Measurements from ENCODE around the gene SMKR1. TPM values are rescaled to one million over a fixed set of nuclear protein-coding genes. Genes with fewer than 3 reads are reported as not detected.

Gene SMKR1
- polyA plus RNA-seq, 3 donors = not detected

DNA sequence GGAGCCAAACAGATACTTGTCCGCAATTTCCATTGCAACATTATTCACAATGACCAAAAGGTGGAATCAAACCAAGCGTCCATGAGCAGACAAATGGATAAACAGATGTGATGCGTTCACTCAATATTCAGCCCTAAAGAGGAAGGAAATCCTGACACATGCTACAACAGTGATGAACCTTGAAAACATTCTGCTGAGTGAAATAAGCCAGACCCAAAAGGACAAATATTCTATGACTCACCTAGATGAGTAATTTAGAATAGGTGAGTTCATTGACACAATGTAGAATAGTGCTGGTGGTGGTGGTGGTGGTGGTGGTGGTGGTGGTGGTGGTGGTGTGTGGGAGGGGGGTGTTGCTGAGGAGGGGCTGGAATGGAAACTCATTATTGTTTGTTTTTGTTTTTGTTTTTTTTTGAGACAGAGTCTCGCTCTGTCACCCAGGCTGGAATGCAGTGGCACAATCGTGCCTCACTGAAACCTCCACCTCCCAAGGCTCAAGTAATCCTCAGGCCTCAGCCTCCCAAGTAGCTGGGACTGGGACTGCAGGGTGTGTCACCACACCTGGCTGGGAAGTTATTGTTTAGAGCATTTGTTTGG lies 28.6 kb downstream of the SMKR1 start:
- no peaks in the 10 kb centered on the region for H3K9me3 ChIP-seq (replicated peaks in 1 of 2; ENCODE audit: control insufficient read depth in 1 of 2, insufficient read depth in 1 of 2, low read length in 2 of 2)
- no peak overlapping the region for H3K27ac ChIP-seq (ENCODE audit: low read depth in 1 of 2, low read length in 2 of 2)
- WGBS (ENCODE audit: insufficient coverage) = no CpG with 5 or more reads among the region's 5 CpGs
- TF ChIP-seq, protein P1, sequence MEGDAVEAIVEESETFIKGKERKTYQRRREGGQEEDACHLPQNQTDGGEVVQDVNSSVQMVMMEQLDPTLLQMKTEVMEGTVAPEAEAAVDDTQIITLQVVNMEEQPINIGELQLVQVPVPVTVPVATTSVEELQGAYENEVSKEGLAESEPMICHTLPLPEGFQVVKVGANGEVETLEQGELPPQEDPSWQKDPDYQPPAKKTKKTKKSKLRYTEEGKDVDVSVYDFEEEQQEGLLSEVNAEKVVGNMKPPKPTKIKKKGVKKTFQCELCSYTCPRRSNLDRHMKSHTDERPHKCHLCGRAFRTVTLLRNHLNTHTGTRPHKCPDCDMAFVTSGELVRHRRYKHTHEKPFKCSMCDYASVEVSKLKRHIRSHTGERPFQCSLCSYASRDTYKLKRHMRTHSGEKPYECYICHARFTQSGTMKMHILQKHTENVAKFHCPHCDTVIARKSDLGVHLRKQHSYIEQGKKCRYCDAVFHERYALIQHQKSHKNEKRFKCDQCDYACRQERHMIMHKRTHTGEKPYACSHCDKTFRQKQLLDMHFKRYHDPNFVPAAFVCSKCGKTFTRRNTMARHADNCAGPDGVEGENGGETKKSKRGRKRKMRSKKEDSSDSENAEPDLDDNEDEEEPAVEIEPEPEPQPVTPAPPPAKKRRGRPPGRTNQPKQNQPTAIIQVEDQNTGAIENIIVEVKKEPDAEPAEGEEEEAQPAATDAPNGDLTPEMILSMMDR (IDR thresholded peaks at IDR 0.05) = no peak
- H3K36me3 Mint-ChIP-seq = no peaks in the 10 kb centered on the region
- H3K27me3 Mint-ChIP-seq (ENCODE audit: low read depth in 3 of 3) = peaks cover 2 to 4% (median 2%) of the 10 kb centered on the region in 3 donors
- no peak overlapping the region for H2AFZ ChIP-seq (ENCODE audit: insufficient read depth, low read depth, low read length, poor library complexity, severe bottlenecking)
- peak; percentile 25 to 78 (median 62) for DNase-seq
- peaks cover 10% of the 10 kb centered on the region for H3K4me1 Mint-ChIP-seq
- no peak overlapping the region for H3K4me3 Mint-ChIP-seq
- H3K4me3 ChIP-seq (replicated peaks in 1 of 3; ENCODE audit: low read depth in 2 of 3, low read length in 3 of 3) = no peak overlapping the region
- no peaks in the 10 kb centered on the region for H3K79me2 ChIP-seq (ENCODE audit: insufficient read depth, low read length)
- no peaks in the 10 kb centered on the region for H3K27me3 ChIP-seq (ENCODE audit: control insufficient read depth in 2 of 2, insufficient read depth in 2 of 2, low read length in 2 of 2)
- H4K20me1 ChIP-seq (ENCODE audit: insufficient read depth, low read length) = no peaks in the 10 kb centered on the region
- H3K27ac Mint-ChIP-seq = peak overlapping the region in 3 of 7 donors; percentile 36 to 57 (median 40)
- intact Hi-C loops (cut with micrococcal nuclease) = no loop called here
- no peak overlapping the region for H3K4me2 ChIP-seq (replicated peaks; ENCODE audit: extremely low read depth, low read length, poor library complexity, severe bottlenecking)
- no peaks in the 10 kb centered on the region for H3K9me3 Mint-ChIP-seq
- H3K36me3 ChIP-seq (replicated peaks in 1 of 2; ENCODE audit: control insufficient read depth in 1 of 2, insufficient read depth in 2 of 2, low read length in 2 of 2) = no peaks in the 10 kb centered on the region
- no peak overlapping the region for H3K9ac ChIP-seq (ENCODE audit: insufficient read depth, low read length, poor library complexity, severe bottlenecking)
- peaks cover 4 to 14% of the 10 kb centered on the region in 2 donors for H3K4me1 ChIP-seq (ENCODE audit: control insufficient read depth in 1 of 2, insufficient read depth in 2 of 2, low read length in 2 of 2)

DNA sequence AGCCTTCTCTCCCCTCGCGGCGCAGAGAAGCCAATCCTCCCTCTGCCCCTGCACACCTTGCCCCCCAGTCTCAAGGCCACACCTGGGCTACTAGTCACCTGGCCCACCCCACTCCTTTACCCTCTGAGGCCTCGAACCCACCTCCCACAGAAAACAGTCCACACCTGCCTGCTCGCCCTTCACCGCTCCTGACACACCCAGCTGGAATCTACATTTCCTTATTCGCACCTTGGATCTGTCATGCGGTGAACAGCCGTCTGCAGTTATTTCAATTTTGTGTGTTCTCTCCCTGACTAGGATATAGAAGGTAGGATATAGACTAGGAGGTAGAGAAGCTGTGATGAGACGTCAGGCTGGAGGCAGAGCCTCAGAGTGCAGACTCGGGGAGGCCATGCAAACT lies 29.4 kb downstream of the SMKR1 start:
- intact Hi-C loops (cut with micrococcal nuclease) = no loop called here
- Histone ChIP-seq H3K9ac (ENCODE audit: insufficient read depth, low read length, poor library complexity, severe bottlenecking) (no peak overlapping the region), H3K27ac (ENCODE audit: low read depth in 1 of 2, low read length in 2 of 2) (no peak overlapping the region), H4K20me1 (ENCODE audit: insufficient read depth, low read length) (no peaks in the 10 kb centered on the region), H3K4me3 (replicated peaks in 1 of 3; ENCODE audit: low read depth in 2 of 3, low read length in 3 of 3) (no peak overlapping the region), H3K27me3 (ENCODE audit: control insufficient read depth in 2 of 2, insufficient read depth in 2 of 2, low read length in 2 of 2) (no peaks in the 10 kb centered on the region), H3K4me1 (ENCODE audit: control insufficient read depth in 1 of 2, insufficient read depth in 2 of 2, low read length in 2 of 2) (peaks cover 4 to 14% of the 10 kb centered on the region in 2 donors), H3K36me3 (replicated peaks in 1 of 2; ENCODE audit: control insufficient read depth in 1 of 2, insufficient read depth in 2 of 2, low read length in 2 of 2) (no peaks in the 10 kb centered on the region), H3K9me3 (replicated peaks in 1 of 2; ENCODE audit: control insufficient read depth in 1 of 2, insufficient read depth in 1 of 2, low read length in 2 of 2) (no peaks in the 10 kb centered on the region), H3K79me2 (ENCODE audit: insufficient read depth, low read length) (no peaks in the 10 kb centered on the region), H2AFZ (ENCODE audit: insufficient read depth, low read depth, low read length, poor library complexity, severe bottlenecking) (no peak overlapping the region), H3K4me2 (replicated peaks; ENCODE audit: extremely low read depth, low read length, poor library complexity, severe bottlenecking) (no peak overlapping the region)
- WGBS (ENCODE audit: insufficient coverage) = 98% methylated on average over 9 of the region's 11 CpGs
- H3K4me1 Mint-ChIP-seq = peaks cover 10% of the 10 kb centered on the region
- no peaks in the 10 kb centered on the region for H3K36me3 Mint-ChIP-seq
- DNase-seq = no peak
- TF ChIP-seq, protein P1 (IDR thresholded peaks at IDR 0.05) = no peak
- H3K27me3 Mint-ChIP-seq (ENCODE audit: low read depth in 3 of 3) = peaks cover 2 to 4% (median 2%) of the 10 kb centered on the region in 3 donors
- H3K27ac Mint-ChIP-seq = no peak overlapping the region
- no peaks in the 10 kb centered on the region for H3K9me3 Mint-ChIP-seq
- no peak overlapping the region for H3K4me3 Mint-ChIP-seq
